Measurements from ENCODE around the gene CSRP3.

- TF ChIP-seq CTCF (IDR thresholded peaks at IDR 0.05) (no peak), POLR2A (IDR thresholded peaks at IDR 0.05) (no peak)
Measured at GRCh38 chr11:19216709-19217374, 15.1 kb upstream of the CSRP3 start.

Measured in right lobe of liver (tissue), 4 donors.